Gastrocnemius medialis (tissue), 4 donors: ENCODE data around the gene BRICD5. TPM values are rescaled to one million over a fixed set of nuclear protein-coding genes. Genes with fewer than 3 reads are reported as not detected.

Source experiments
- ATAC-seq, 2 donors: fragments of 150-250 bp; one replicate each; pipeline ENCODE4 v1.9.1; 2016
- DNase-seq, 2 donors: peaks; one replicate each; pipeline ENCODE4 v3.0.0-alpha.2; 2019
- H3K27ac ChIP-seq, 4 donors: fragments of 200-600 bp; sonication (generic); 1 replicate in 1 of 4; 2 replicates in 3 of 4; pipeline ENCODE4 v1.5.1; 2016 to 2018; ENCODE audit warnings: mild to moderate bottlenecking in 2 of 4, moderate library complexity in 1 of 4
- H3K27me3 ChIP-seq, 3 donors: fragments of 200-600 bp; sonication (generic) in 2 of 3; 1 replicate in 1 of 3; 2 replicates in 2 of 3; pipeline versions ENCODE4 v1.5.1 to v1.6.0; 2016 to 2019; ENCODE audit warnings: mild to moderate bottlenecking in 1 of 3, moderate library complexity in 1 of 3
- H3K36me3 ChIP-seq, 2 donors: fragments of 200-600 bp; sonication (generic) in 1 of 2; one replicate each; pipeline ENCODE4 v1.5.1; 2017 to 2018
- H3K4me1 ChIP-seq, 2 donors: fragments of 200-600 bp; sonication (generic) in 1 of 2; one replicate each; pipeline ENCODE4 v1.5.1; 2016 to 2017; ENCODE audit warnings: mild to moderate bottlenecking in 2 of 2
- H3K4me3 ChIP-seq, 4 donors: fragments of 200-600 bp; sonication (generic) in 3 of 4; 1 replicate in 1 of 4; 2 replicates in 3 of 4; pipeline ENCODE4 v1.5.1; 2016 to 2019; ENCODE audit warnings: mild to moderate bottlenecking in 2 of 4
- H3K9me3 ChIP-seq, 3 donors: fragments of 200-600 bp; sonication (generic) in 2 of 3; 1 replicate in 1 of 3; 2 replicates in 2 of 3; pipeline ENCODE4 v1.5.1; 2016 to 2019
- CTCF ChIP-seq, 5 experiments: fragments of 450-650 bp in 3 of 5; fragments of 200-600 bp in 2 of 5; sonication (generic) in 2 of 5; IDR thresholded peaks in 4 of 5; conservative IDR thresholded peaks in 1 of 5; 1 replicate in 4 of 5; 2 replicates in 1 of 5; pipeline ENCODE4 v1.5.1; 2016 to 2019; ENCODE audit warnings: antibody characterized with exemption in 5 of 5, mild to moderate bottlenecking in 3 of 5, moderate library complexity in 3 of 5
- POLR2A ChIP-seq, 2 donors: fragments of 450-650 bp; IDR thresholded peaks; one replicate each; pipeline ENCODE4 v1.6.1; 2017; ENCODE audit warnings: antibody characterized with exemption in 2 of 2, mild to moderate bottlenecking in 2 of 2, moderate library complexity in 2 of 2
- in situ Hi-C, 4 donors: fragments of 200-750 bp; cut with MboI; loops; one replicate each; pipeline versions ENCODE4 v1.15.0 to v1.8.0; 2017; ENCODE audit warnings: low sequenced_read_pairs in 4 of 4
- intact Hi-C: fragments of 100-400 bp; cut with DNase I; formaldehyde crosslinking; loops from one replicate; pipeline ENCODE4 v1.15.1; 2023; ENCODE audit warnings: low total_unique reads
- total RNA-seq, 4 donors: library from RNA; depleted of rRNA; stranded (reverse); fragments of >200 nt; gene quantifications; one replicate each; pipeline versions ENCODE4 v1.1.0 to v1.2.3, GENCODE V29; 2016

BRICD5 gene
- total RNA-seq, 4 donors from 2014 or later, result 0.15 to 2.2 (median 1.4) TPM

- H3K36me3 ChIP-seq, result peaks cover 0 to 75% of the 10 kb centered on the region in 2 donors
- DNase-seq (no peak), ATAC-seq (no peak)
- in situ Hi-C loops, result no loop called here
- H3K9me3 ChIP-seq, result no peaks in the 10 kb centered on the region
- intact Hi-C loops, result no loop called here
- peaks cover 13% of the 10 kb centered on the region in 2 donors for H3K4me1 ChIP-seq
- no peak overlapping the region for H3K4me3 ChIP-seq
- no peak overlapping the region for H3K27ac ChIP-seq
- TF ChIP-seq POLR2A (IDR thresholded peaks at IDR 0.05), result no peak
- no peak for TF ChIP-seq CTCF (IDR thresholded peaks at IDR 0.05 in 4 of 5, conservative IDR thresholded peaks at IDR 0.05 in 1 of 5)
- peaks cover 10 to 18% (median 17%) of the 10 kb centered on the region in 3 donors for H3K27me3 ChIP-seq
These were observed 22.5 kb upstream of the BRICD5 start for GRCh38 chr16:2233046-2233775.

GRCh38 chr16:2232094-2232990, 21.7 kb upstream of the BRICD5 start:
- TF ChIP-seq POLR2A (IDR thresholded peaks at IDR 0.05) (no peak), CTCF (IDR thresholded peaks at IDR 0.05 in 4 of 5, conservative IDR thresholded peaks at IDR 0.05 in 1 of 5) (no peak)
- intact Hi-C loops, result no loop called here
- DNase-seq (no peak), ATAC-seq (no peak)
- H3K4me1 ChIP-seq, result peaks cover 13% of the 10 kb centered on the region in 2 donors
- H3K9me3 ChIP-seq, result no peaks in the 10 kb centered on the region
- H3K36me3 ChIP-seq, result peaks cover 0 to 78% of the 10 kb centered on the region in 2 donors
- peaks cover 10 to 16% (median 14%) of the 10 kb centered on the region in 3 donors for H3K27me3 ChIP-seq
- no peak overlapping the region for H3K27ac ChIP-seq
- no peak overlapping the region for H3K4me3 ChIP-seq
- in situ Hi-C loops, result no loop called here

DNA sequence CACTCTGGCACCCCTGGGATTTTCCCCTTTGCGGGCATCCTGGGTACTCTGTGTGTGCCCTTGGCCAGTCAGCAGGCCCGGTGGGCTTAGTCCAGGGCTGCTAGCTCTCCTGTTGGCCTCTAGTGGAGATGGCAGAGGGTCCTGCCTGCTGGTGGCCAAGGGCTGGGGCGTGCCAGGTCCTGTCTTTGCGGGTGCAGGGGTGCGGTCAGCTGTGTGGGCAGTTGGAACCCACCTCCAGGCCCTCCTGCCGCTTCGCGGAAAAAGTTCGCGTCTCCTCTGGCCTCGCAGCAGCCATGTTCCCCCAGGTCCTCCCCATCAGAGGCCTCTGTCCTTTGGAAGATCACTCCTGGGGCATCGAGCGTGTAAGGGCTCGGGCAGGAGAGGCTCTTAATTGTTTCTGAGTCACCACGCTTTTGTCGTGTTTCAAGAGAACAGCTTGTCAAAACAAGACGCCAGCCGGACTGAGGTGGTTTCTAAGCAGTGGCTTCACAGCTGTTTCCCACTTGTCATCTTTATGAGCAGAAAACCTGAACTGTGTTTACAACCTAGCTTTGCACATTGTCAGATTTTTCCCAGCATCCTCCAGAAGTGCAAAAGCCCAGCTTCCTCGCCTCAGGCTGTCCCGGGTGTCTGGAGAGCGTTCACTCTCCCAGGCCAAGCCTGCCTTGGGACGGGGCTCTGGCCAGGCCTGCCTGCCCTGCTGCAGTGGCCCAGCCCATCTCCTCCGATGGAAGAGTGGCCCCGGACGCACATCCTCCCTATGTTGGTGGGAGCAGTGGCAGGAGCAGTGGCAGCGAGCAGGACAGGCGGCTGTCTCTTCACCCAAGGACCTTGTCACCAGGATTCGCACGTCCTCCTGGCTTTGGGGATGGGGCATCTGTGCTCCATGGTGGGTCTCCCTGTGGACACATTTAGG, 20.6 kb upstream of the BRICD5 start:
- Histone ChIP-seq H3K36me3 (peaks cover 0 to 78% of the 10 kb centered on the region in 2 donors), H3K4me1 (peaks cover 3 to 5% of the 10 kb centered on the region in 2 donors), H3K27ac (no peak overlapping the region), H3K27me3 (peaks cover 2 to 5% (median 3%) of the 10 kb centered on the region in 3 donors), H3K9me3 (no peaks in the 10 kb centered on the region), H3K4me3 (no peak overlapping the region)
- in situ Hi-C loops (no loop called here), intact Hi-C loops (no loop called here)
- no peak for ATAC-seq
- TF ChIP-seq POLR2A (IDR thresholded peaks at IDR 0.05), result no peak
- TF ChIP-seq CTCF (IDR thresholded peaks at IDR 0.05 in 4 of 5, conservative IDR thresholded peaks at IDR 0.05 in 1 of 5), result no peak
- no peak for DNase-seq

DNA sequence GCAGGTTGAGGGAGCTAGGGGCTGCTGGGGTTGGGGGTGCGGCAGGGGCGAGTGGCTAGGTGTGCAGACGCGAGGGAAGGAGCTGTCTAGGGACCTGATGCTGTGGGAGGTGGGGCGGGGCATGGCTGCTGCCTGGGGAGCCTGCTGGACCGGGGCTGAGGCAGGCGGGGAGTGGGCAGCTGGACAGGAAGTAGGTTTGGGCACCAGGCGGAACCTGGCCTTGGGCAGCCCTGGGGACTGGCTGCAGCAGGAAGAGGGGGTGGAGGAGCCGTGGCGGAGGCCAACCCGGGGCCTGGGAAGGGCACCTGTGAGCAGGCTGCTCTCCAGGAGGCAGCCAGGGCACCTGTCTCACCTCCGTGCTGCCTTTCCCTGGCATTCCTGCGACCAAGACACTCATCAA, 19.7 kb upstream of the BRICD5 start:
- H3K27me3 ChIP-seq, result no peaks in the 10 kb centered on the region
- no peak overlapping the region for H3K27ac ChIP-seq
- ATAC-seq, result no peak
- H3K36me3 ChIP-seq, result peaks cover 0 to 74% of the 10 kb centered on the region in 2 donors
- TF ChIP-seq CTCF (IDR thresholded peaks at IDR 0.05 in 4 of 5, conservative IDR thresholded peaks at IDR 0.05 in 1 of 5) (no peak), POLR2A (IDR thresholded peaks at IDR 0.05) (no peak)
- in situ Hi-C loops, result no loop called here
- no peak overlapping the region for H3K4me3 ChIP-seq
- no peaks in the 10 kb centered on the region for H3K9me3 ChIP-seq
- no peak for DNase-seq
- intact Hi-C loops, result no loop called here
- no peaks in the 10 kb centered on the region for H3K4me1 ChIP-seq
